HepG2 (cell line): ENCODE measurements around the gene HLA-DMB. TPM values are rescaled to one million over a fixed set of nuclear protein-coding genes. Genes with fewer than 3 reads are reported as not detected.
A peak's percentile ranks its signal among the peaks of the same experiment; 100 is the strongest.

Experiments
- BCL3 ChIP-seq: sonication (generic); formaldehyde crosslinking; IDR thresholded peaks from 2 replicates; pipeline ENCODE4 v1.5.1; 2020; ENCODE audit warnings: mild to moderate bottlenecking, missing genetic modification reagents, moderate library complexity
- HMGA1 ChIP-seq: sonication (generic); formaldehyde crosslinking; conservative IDR thresholded peaks from 2 replicates; pipeline ENCODE4 v1.4.0; 2020; ENCODE audit warnings: missing genetic modification reagents
- NCOA1 ChIP-seq: sonication (generic); formaldehyde crosslinking; IDR thresholded peaks from 2 replicates; pipeline ENCODE4 v1.9.0; 2021; ENCODE audit warnings: missing genetic modification reagents
- NONO ChIP-seq, 2 experiments: fragments of 450-650 bp in 1 of 2; sonication (generic) in 1 of 2; formaldehyde crosslinking in 1 of 2; IDR thresholded peaks in 1 of 2; conservative IDR thresholded peaks in 1 of 2; 2 replicates each; pipeline versions ENCODE4 v1.6.1 to v1.8.0; 2017 to 2022; ENCODE audit warnings: mild to moderate bottlenecking in 1 of 2, missing genetic modification reagents in 1 of 2, moderate library complexity in 1 of 2
- NR2C2 ChIP-seq: sonication (generic); formaldehyde crosslinking; IDR thresholded peaks from 2 replicates; pipeline ENCODE4 v1.4.0; 2020; ENCODE audit warnings: missing genetic modification reagents, mild to moderate bottlenecking, moderate library complexity, borderline replicate concordance
- NR3C1 ChIP-seq: sonication (generic); formaldehyde crosslinking; IDR thresholded peaks from 2 replicates; pipeline ENCODE4 v1.4.0; 2020; ENCODE audit warnings: missing genetic modification reagents
- PCBP2 ChIP-seq: fragments of 200-400 bp; formaldehyde crosslinking; optimal IDR thresholded peaks from 2 replicates; pipeline ENCODE3; 2018; ENCODE audit warnings: low read length, low read depth; ENCODE audit not compliant: poor library complexity, severe bottlenecking
- SIN3A ChIP-seq: IDR thresholded peaks from 2 replicates; pipeline ENCODE4 v1.6.1; 2011; ENCODE audit warnings: low read depth, mild to moderate bottlenecking, control low read depth, low read length, borderline replicate concordance
- SMARCE1 ChIP-seq: fragments of 450-650 bp; IDR thresholded peaks from 2 replicates; pipeline ENCODE4 v1.6.1; 2017; ENCODE audit warnings: borderline replicate concordance
- SNAPC4 ChIP-seq: sonication (generic); formaldehyde crosslinking; IDR thresholded peaks from 2 replicates; pipeline ENCODE4 v1.4.0; 2020; ENCODE audit warnings: mild to moderate bottlenecking, missing genetic modification reagents
- SRSF1 ChIP-seq: fragments of 200-400 bp; formaldehyde crosslinking; optimal IDR thresholded peaks from 2 replicates; pipeline ENCODE3; 2017; ENCODE audit warnings: mild to moderate bottlenecking, low read depth, low read length, moderate library complexity
- SUZ12 ChIP-seq: fragments of 150-350 bp; IDR thresholded peaks from 2 replicates; pipeline ENCODE4 v1.6.1; 2014; ENCODE audit warnings: low read depth, low read length
- THAP11 ChIP-seq: IDR thresholded peaks from 2 replicates; pipeline ENCODE4 v1.6.1; 2016; ENCODE audit warnings: missing biosample characterization, missing genetic modification reagents
- ZBTB26 ChIP-seq: IDR thresholded peaks from 2 replicates; pipeline ENCODE4 v1.6.1; 2016; ENCODE audit warnings: missing compliant biosample characterization, missing genetic modification reagents, borderline replicate concordance
- ZBTB7A ChIP-seq: sonication (generic); formaldehyde crosslinking; IDR thresholded peaks from 2 replicates; pipeline ENCODE4 v1.8.0; 2022; ENCODE audit warnings: mild to moderate bottlenecking, missing genetic modification reagents
- ZMAT5 ChIP-seq: sonication (generic); formaldehyde crosslinking; IDR thresholded peaks from 2 replicates; pipeline ENCODE4 v1.5.0; 2020; ENCODE audit warnings: mild to moderate bottlenecking, low read depth, missing genetic modification reagents, borderline replicate concordance
- ZNF335 ChIP-seq: sonication (generic); formaldehyde crosslinking; IDR thresholded peaks from 2 replicates; pipeline ENCODE4 v1.4.0; 2020; ENCODE audit warnings: missing genetic modification reagents
- ZNF569 ChIP-seq: sonication (generic); formaldehyde crosslinking; IDR thresholded peaks from 2 replicates; pipeline ENCODE4 v1.5.0; 2020; ENCODE audit warnings: mild to moderate bottlenecking, missing genetic modification reagents, moderate library complexity, borderline replicate concordance
- ZNF709 ChIP-seq: sonication (generic); formaldehyde crosslinking; IDR thresholded peaks from 2 replicates; pipeline ENCODE4 v1.5.0; 2020; ENCODE audit warnings: mild to moderate bottlenecking, missing genetic modification reagents
- ZSCAN21 ChIP-seq: sonication (generic); formaldehyde crosslinking; IDR thresholded peaks from 2 replicates; pipeline ENCODE4 v1.8.0; 2022; ENCODE audit warnings: mild to moderate bottlenecking, missing genetic modification reagents, moderate library complexity, borderline replicate concordance
- ZSCAN31 ChIP-seq: sonication (generic); formaldehyde crosslinking; IDR thresholded peaks from 2 replicates; pipeline ENCODE4 v1.5.0; 2020; ENCODE audit warnings: low read depth, mild to moderate bottlenecking, missing genetic modification reagents
- polyA plus RNA-seq, 8 experiments: library from polyadenylated mRNA; depleted of rRNA in 3 of 8; stranded (reverse) in 7 of 8; unstranded in 1 of 8; fragments of >200 nt; fragmentation: Illumina TruSeq in 4 of 8; extraction: Trizol in 4 of 8; gene quantifications; 2 replicates each; pipeline versions ENCODE4 v1.2.1 to v1.2.3, GENCODE V29; 2011 to 2016; ENCODE audit warnings: low read depth in 4 of 8, missing spikeins in 1 of 8, mixed read lengths in 1 of 8; ENCODE audit not compliant: insufficient read depth in 1 of 8
- total RNA-seq, 5 experiments: library from RNA; depleted of rRNA; stranded (reverse); fragments of >200 nt; fragmentation: Illumina TruSeq; extraction: Trizol; gene quantifications; 2 replicates each; pipeline ENCODE4 v1.2.3, GENCODE V29; 2016; ENCODE audit warnings: low read depth in 1 of 5

HLA-DMB gene
- total and polyA plus RNA-seq, 2 of the 13 experiments (the other 11 are each of a cell fraction or from before 2014, with no cell fraction given): not detected

GRCh38 chr6:32972353-32973143 lies 31.7 kb upstream of the HLA-DMB start (continued):
- TF ChIP-seq ZMAT5 (CRISPR knock-in tag) (no peak), SUZ12 (no peak), NR2C2 (CRISPR knock-in tag) (no peak), NONO (IDR thresholded peaks at IDR 0.05) (no peak), NONO (CRISPR knock-in tag; conservative IDR thresholded peaks at IDR 0.05) (no peak; the same call in 1 of the 2 replicates), SMARCE1 (no peak), PCBP2 (no peak), THAP11 (CRISPR knock-in tag) (no peak), ZNF709 (CRISPR knock-in tag) (no peak; the same call in 1 of the 2 replicates), ZNF335 (no peak), SRSF1 (peak; percentile 33), NR3C1 (CRISPR knock-in tag) (no peak), ZNF569 (no peak; the same call in 1 of the 2 replicates), ZBTB7A (no peak), SIN3A (no peak; the same call in 1 of the 2 replicates), BCL3 (CRISPR knock-in tag) (0 out of 2 replicates have a peak, but pooled peaks have one; percentile 28), SNAPC4 (CRISPR knock-in tag) (0 out of 2 replicates have a peak, but pooled peaks have one; percentile 0), NCOA1 (CRISPR knock-in tag) (0 out of 2 replicates have a peak, but pooled peaks have one; percentile 15), ZSCAN21 (CRISPR knock-in tag) (peak; percentile 58; the same call in 1 of the 2 replicates), HMGA1 (no peak), ZBTB26 (no peak), ZSCAN31 (CRISPR knock-in tag) (no peak)
